ENCODE measurements around the gene COL6A2.

DNA sequence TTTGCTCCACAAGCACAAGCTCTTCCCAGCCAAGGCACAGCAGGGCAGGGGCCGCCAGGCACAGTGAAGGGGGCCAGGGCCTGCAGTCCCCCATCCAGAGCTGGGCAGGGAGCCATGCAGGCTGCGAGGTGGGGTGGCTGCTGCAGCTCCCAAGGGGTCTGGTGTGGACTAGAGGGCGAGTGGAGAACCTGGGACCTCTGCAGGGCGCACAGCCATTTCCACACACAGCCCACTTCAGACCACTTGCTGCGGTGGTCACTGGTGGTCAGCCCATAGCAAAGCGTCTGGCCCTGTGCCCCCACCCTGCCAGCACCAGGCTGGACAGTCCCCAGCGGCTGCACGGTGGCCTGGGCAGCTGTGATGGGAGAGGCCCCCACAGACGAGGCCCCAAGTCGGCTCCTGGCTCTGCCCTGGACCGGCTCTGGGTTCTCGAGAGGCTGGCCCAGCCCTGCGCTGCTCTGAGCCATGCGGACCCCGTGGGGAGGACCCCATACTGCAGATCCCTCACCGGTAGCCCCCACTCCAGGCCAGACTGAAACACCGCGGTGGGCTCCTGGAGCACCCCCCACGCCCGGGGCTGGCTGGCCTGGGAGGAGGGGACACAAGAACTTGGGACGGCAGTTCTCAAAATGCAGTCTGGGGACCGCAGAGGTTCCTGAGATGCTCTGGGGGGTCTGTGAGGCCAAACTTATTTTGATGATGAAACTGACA, 47.1 kb upstream of the COL6A2 start:
- no peak for TF ChIP-seq POLR2A (IDR thresholded peaks at IDR 0.05)
- no peak for TF ChIP-seq POLR2AphosphoS5 (IDR thresholded peaks at IDR 0.05)
